Measurements from ENCODE around the gene TP53INP2. TPM values are rescaled to one million over a fixed set of nuclear protein-coding genes. Genes with fewer than 3 reads are reported as not detected.

TP53INP2 gene
- total and polyA plus RNA-seq, 9 of the 15 experiments (the other 6 are each of a cell fraction or from before 2014, with no cell fraction given), result 0.43 to 5.0 (median 1.3) TPM

DNA sequence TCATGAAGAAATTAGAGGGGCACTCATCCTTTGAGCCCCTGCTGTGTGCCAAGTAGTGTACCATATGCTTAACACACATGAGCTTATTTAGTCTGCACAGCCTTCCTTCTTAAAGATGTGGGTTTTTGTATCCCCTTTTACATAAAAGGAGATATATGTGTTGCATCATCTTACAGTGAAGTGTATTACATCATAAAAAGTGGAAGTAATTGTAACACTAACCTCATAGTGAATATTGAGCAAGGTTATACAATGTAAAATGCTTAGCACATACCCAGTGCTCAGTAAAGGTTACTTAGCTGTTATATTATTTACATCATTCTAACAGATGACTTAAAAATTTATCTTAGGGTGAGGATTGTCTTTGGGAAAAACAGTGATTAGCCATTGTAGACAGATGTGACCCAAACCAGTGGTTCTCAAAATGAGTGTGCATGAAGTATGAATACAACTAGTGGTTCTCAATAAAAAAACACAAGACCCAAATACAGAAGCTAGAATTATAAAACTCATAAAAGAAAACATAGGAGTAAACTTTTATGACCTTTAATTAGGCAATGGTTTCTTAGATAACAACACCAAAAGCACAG lies 23.5 kb upstream of the TP53INP2 start (continued):
- TF ChIP-seq ZBTB7A (IDR thresholded peaks at IDR 0.05; ENCODE audit: borderline replicate concordance, control insufficient read depth, low read depth, low read length), result no peak
- no peak for TF ChIP-seq HDAC6 (IDR thresholded peaks at IDR 0.05; ENCODE audit: low read depth, low read length)
- peak; percentile 50; the same call in 1 of the 2 replicates for TF ChIP-seq ARID1B (IDR thresholded peaks at IDR 0.05)
- TF ChIP-seq KDM2B (CRISPR knock-in tag; IDR thresholded peaks at IDR 0.05), result no peak
- TF ChIP-seq POLR2G (IDR thresholded peaks at IDR 0.05; ENCODE audit: low read depth, low read length), result no peak
- TF ChIP-seq HDAC1 (IDR thresholded peaks at IDR 0.05), result no peak
- no peak for TF ChIP-seq POLR2AphosphoS5 (IDR thresholded peaks at IDR 0.05; ENCODE audit: control insufficient read depth, insufficient read depth, low read depth, low read length)
- no peak for TF ChIP-seq CHAMP1 (IDR thresholded peaks at IDR 0.05)
- TF ChIP-seq CEBPG (CRISPR knock-in tag; IDR thresholded peaks at IDR 0.05), result peak; percentile 94
- TF ChIP-seq CEBPG (tag; conservative IDR thresholded peaks at IDR 0.05 in 1 of 2, IDR thresholded peaks at IDR 0.05 in 1 of 2), result peak; percentile 99
- no peak for TF ChIP-seq PHTF2 (CRISPR knock-in tag; IDR thresholded peaks at IDR 0.05)
- TF ChIP-seq ZNF217 (CRISPR knock-in tag; IDR thresholded peaks at IDR 0.05), result no peak
- TF ChIP-seq KDM4B (IDR thresholded peaks at IDR 0.05; ENCODE audit: borderline replicate concordance in 2 of 2, low read depth in 1 of 2), result no peak
- TF ChIP-seq MTA2 (IDR thresholded peaks at IDR 0.05; ENCODE audit: low read depth), result no peak
- no peak for TF ChIP-seq DACH1 (IDR thresholded peaks at IDR 0.05; ENCODE audit: partially characterized antibody)
- TF ChIP-seq ZBTB5 (IDR thresholded peaks at IDR 0.05), result no peak
- TF ChIP-seq LEF1 (IDR thresholded peaks at IDR 0.05), result no peak; the same call in 1 of the 2 replicates
- no peak for TF ChIP-seq CREM (IDR thresholded peaks at IDR 0.05; ENCODE audit: low read depth)
- TF ChIP-seq NR3C1 (CRISPR knock-in tag; IDR thresholded peaks at IDR 0.05), result no peak
- peak; percentile 14; the same call in 1 of the 2 replicates for TF ChIP-seq DPF2 (IDR thresholded peaks at IDR 0.05)
- TF ChIP-seq TRIM24 (IDR thresholded peaks at IDR 0.05), result peak; percentile 84 to 88; a peak in 3 of 4 replicates
- TF ChIP-seq EWSR1 (IDR thresholded peaks at IDR 0.05; ENCODE audit: borderline replicate concordance, low read depth, partially characterized antibody), result no peak
- no peak for TF ChIP-seq MYNN (IDR thresholded peaks at IDR 0.05)
- TF ChIP-seq MYNN (CRISPR knock-in tag; IDR thresholded peaks at IDR 0.05), result no peak
- no peak for TF ChIP-seq SETDB1 (IDR thresholded peaks at IDR 0.05; ENCODE audit: low read length)
- TF ChIP-seq HDAC8 (tag; IDR thresholded peaks at IDR 0.05), result no peak
